GM21576 (cell line): ENCODE results near the gene STXBP6.

Experiments used
- ATAC-seq: cut with Tn5 transposase; IDR thresholded peaks from one replicate; pipeline ENCODE4 v1.9.1; 2021; ENCODE audit warnings: mild to moderate bottlenecking, moderate library complexity; ENCODE audit not compliant: unreplicated experiment

Gene STXBP6

GRCh38 chr14:24921903-24922302 lies 128.0 kb downstream of the STXBP6 start:
- no peak for ATAC-seq

- no peak for ATAC-seq
These were observed 129.5 kb downstream of the STXBP6 start for GRCh38 chr14:24920265-24921075.

GRCh38 chr14:24918822-24919221 lies 131.1 kb downstream of the STXBP6 start:
- no peak for ATAC-seq

GRCh38 chr14:24915958-24916595 lies 133.9 kb downstream of the STXBP6 start:
- ATAC-seq: no peak

- no peak for ATAC-seq
These were observed 134.5 kb downstream of the STXBP6 start for GRCh38 chr14:24915403-24915921.

GRCh38 chr14:24913746-24914145 lies 136.2 kb downstream of the STXBP6 start:
- ATAC-seq: no peak

GRCh38 chr14:24913021-24913420 lies 136.9 kb downstream of the STXBP6 start:
- no peak for ATAC-seq

- no peak for ATAC-seq
These were observed 138.4 kb downstream of the STXBP6 start for GRCh38 chr14:24911324-24912109.

GRCh38 chr14:24910408-24910986 lies 139.4 kb downstream of the STXBP6 start:
- ATAC-seq: no peak

- no peak for ATAC-seq
These were observed 140.2 kb downstream of the STXBP6 start for GRCh38 chr14:24909523-24910302.

GRCh38 chr14:24908592-24909236 lies 141.2 kb downstream of the STXBP6 start:
- no peak for ATAC-seq

GRCh38 chr14:24904533-24904932 lies 145.4 kb downstream of the STXBP6 start:
- no peak for ATAC-seq

GRCh38 chr14:24903337-24903736 lies 146.6 kb downstream of the STXBP6 start:
- no peak for ATAC-seq

- no peak for ATAC-seq
These were observed 149.5 kb downstream of the STXBP6 start for GRCh38 chr14:24900269-24901100.

- no peak for ATAC-seq
These were observed 152.2 kb downstream of the STXBP6 start for GRCh38 chr14:24897793-24898192.

- no peak for ATAC-seq
These were observed 154.3 kb downstream of the STXBP6 start for GRCh38 chr14:24895622-24896021.

- no peak for ATAC-seq
These were observed 154.7 kb downstream of the STXBP6 start for GRCh38 chr14:24895243-24895583.

GRCh38 chr14:24894583-24895242 lies 155.2 kb downstream of the STXBP6 start:
- ATAC-seq: no peak
